ENCODE measurements around the gene SPINK1. TPM values are rescaled to one million over a fixed set of nuclear protein-coding genes. Genes with fewer than 3 reads are reported as not detected.
A peak's percentile ranks its signal among the peaks of the same experiment; 100 is the strongest.

The SPINK1 gene
- total RNA-seq, 4 donors from 2014 or later: 1.2 to 52.2 (median 1.5) TPM; not detected in 1

GRCh38 chr5:147784146-147784987 is 47.1 kb downstream of the SPINK1 start:
- 66 to 68% methylated on average over 8 of the region's 8 CpGs for WGBS, 2 donors
- H3K4me3 ChIP-seq (ENCODE audit: low read depth, poor library complexity, severe bottlenecking): no peak overlapping the region
- TF ChIP-seq CTCF (IDR thresholded peaks at IDR 0.05) (no peak), POLR2A (IDR thresholded peaks at IDR 0.05) (no peak)
- DNase-seq (ENCODE audit: low spot score in 2 of 2): no peak
- intact Hi-C loops (cut with DNase I; ENCODE audit: low total_unique reads): no loop called here

GRCh38 chr5:147782110-147783028 is 49.1 kb downstream of the SPINK1 start, which contains the start of gene JAKMIP2:
TSS of gene JAKMIP2 (minus strand) at chr5:147782728. CDS start at chr5:147671806, 110,922 bp downstream.
- no peak for TF ChIP-seq CTCF (IDR thresholded peaks at IDR 0.05)
- no peak for TF ChIP-seq POLR2A (IDR thresholded peaks at IDR 0.05)
- peak; percentile 24 to 84 for DNase-seq (ENCODE audit: low spot score in 2 of 2)
- 4 to 5% methylated on average over 19 of the region's 19 CpGs for WGBS, 2 donors
- intact Hi-C loops (cut with DNase I; ENCODE audit: low total_unique reads): no loop called here
- H3K4me3 ChIP-seq (ENCODE audit: low read depth, poor library complexity, severe bottlenecking): no peak within 1 kb of the TSS

GRCh38 chr5:147780924-147781573 is 50.4 kb downstream of the SPINK1 start:
- TF ChIP-seq CTCF (IDR thresholded peaks at IDR 0.05): no peak
- no peak for TF ChIP-seq POLR2A (IDR thresholded peaks at IDR 0.05)
- DNase-seq (ENCODE audit: low spot score in 2 of 2): no peak
- 71 to 74% methylated on average over 5 of the region's 5 CpGs for WGBS, 2 donors
- intact Hi-C loops (cut with DNase I; ENCODE audit: low total_unique reads): no loop called here
- no peak overlapping the region for H3K4me3 ChIP-seq (ENCODE audit: low read depth, poor library complexity, severe bottlenecking)

- H3K4me3 ChIP-seq (ENCODE audit: low read depth, poor library complexity, severe bottlenecking): no peak overlapping the region
- 79 to 86% methylated on average over 1 of the region's 1 CpG for WGBS, 2 donors
- intact Hi-C loops (cut with DNase I; ENCODE audit: low total_unique reads): no loop called here
- no peak for DNase-seq (ENCODE audit: low spot score in 2 of 2)
- TF ChIP-seq CTCF (IDR thresholded peaks at IDR 0.05) (no peak), POLR2A (IDR thresholded peaks at IDR 0.05) (no peak)
These were observed 51.8 kb downstream of the SPINK1 start for GRCh38 chr5:147779694-147780093.

- H3K4me3 ChIP-seq (ENCODE audit: low read depth, poor library complexity, severe bottlenecking): no peak overlapping the region
- intact Hi-C loops (cut with DNase I; ENCODE audit: low total_unique reads): no loop called here
- TF ChIP-seq POLR2A (IDR thresholded peaks at IDR 0.05): no peak
- TF ChIP-seq CTCF (IDR thresholded peaks at IDR 0.05): no peak
- DNase-seq (ENCODE audit: low spot score in 2 of 2): no peak
- WGBS, 2 donors: 79 to 86% methylated on average over 4 of the region's 4 CpGs
These were observed 54.5 kb downstream of the SPINK1 start for GRCh38 chr5:147776989-147777388.

Data from lower leg skin (tissue), 4 donors.